Left kidney (tissue), 2 donors: ENCODE data around the gene DENND5B. TPM values are rescaled to one million over a fixed set of nuclear protein-coding genes. Genes with fewer than 3 reads are reported as not detected.
"Not testable (repeated sequence)": the region's sequence is repeated elsewhere in the genome, so short reads cannot be mapped to it uniquely, and the experiment has no call there.

Experiments
- DNase-seq: peaks from one replicate; pipeline ENCODE4 v3.0.0-alpha.2; 2013
- polyA plus RNA-seq: library from polyadenylated mRNA; unstranded; fragments of 120-200 nt; gene quantifications from one replicate; pipeline ENCODE4 v1.2.1, GENCODE V29; 2013; ENCODE audit not compliant: insufficient read length

Gene DENND5B
- polyA plus RNA-seq, 1 donor: 35.9 TPM

DNA sequence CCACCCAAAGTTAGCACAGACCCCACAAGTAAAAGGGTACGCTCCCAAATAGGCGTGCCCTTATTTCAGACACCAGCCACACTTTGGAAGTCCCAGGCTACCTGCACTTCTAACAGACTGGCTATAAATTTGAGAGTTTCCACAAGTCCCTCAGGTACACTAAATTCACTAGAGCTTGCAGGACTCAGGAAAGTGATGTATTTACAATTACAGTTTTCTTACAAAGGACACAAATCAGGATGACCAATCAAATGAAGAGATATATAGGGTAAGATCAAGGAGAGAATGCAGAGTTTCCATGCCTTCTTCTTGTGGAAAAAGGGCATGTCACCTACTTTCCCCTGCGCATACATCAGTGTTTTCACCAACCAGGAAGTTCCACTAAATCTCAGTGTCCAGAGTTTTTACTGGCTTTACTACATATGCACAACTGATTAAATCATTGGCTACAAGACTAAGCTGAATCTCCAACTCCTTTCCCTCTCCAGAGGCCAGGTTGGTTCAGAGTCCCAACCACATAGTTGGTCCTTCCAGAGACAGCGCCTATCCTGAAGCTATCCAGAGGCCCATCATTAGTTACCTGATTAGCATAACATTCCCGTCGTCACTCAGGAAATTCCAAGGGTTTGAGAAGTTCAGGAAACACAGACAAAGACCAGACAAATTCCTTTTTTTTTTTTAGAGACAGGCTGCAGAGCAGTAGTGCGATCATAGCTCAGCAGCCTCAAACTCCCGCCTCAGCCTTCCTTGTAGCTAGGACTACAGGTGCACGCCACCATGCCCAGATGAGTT is 84.2 kb downstream of the DENND5B start:
- no peak for DNase-seq

DNA sequence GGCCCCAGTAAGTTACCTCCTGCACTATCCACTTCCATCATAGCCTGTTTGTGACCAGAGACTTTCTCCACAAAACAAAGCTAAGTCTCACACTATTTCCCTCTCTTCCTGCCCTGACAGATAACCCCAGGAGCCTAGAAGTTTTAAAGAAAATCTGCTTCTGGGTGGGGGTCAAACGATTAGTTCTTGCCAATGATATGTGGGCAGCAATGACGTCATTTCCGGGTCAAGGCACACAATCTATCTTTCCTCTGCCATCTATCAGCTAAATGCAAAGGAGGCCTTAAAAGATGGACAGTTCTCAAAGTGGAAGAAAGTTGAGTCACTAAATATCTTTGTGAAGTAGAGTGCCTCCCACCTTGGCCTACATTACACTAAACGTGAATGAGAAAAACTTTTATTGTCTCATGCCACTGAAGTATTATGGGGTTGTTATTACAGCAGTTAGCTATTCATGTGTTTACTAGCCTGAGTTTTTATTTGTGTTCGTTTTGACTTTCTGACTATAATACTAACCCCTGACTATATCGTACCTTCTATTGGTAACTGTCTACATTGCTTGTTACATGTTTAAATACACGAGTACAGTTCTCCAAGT is 86.2 kb downstream of the DENND5B start:
- DNase-seq: no peak

DNA sequence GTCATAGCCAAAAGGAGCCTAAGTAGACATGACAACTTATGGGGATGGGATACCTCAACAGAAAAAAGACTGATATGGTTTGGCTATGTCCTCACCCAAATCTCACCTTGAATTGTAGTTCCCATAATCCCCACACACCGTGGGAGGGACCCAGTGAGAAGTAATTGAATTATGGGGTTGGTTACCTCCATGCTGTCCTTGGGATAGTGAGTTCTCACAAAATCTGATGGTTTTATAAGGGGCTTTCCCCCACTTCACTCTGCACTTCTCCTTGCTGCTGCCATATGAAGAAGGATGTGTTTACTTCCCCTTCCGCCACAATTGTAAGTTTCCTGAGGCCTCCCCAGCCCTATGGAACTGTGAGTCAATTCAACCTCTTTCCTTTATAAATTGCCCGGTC is 89.9 kb downstream of the DENND5B start:
- not testable (repeated sequence) for DNase-seq

DNA sequence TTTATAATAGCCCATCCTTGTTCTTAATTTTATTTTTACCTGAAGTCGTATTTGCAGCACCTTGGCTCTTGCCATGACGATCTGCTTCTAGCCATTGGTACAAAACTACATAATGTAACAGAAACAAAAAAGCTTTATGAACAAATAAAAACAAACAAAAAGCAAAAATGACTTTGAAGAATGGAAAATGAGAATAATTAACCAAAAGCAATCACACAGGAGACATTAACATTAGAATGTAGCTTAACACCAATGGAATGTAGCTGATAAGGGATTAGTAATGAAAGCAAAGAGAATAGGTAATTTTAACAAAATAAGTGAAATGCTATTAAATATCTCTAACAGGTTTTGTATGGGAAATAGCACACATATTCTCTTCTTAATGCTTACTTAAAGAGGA is 91.4 kb downstream of the DENND5B start:
- DNase-seq: no peak

DNA sequence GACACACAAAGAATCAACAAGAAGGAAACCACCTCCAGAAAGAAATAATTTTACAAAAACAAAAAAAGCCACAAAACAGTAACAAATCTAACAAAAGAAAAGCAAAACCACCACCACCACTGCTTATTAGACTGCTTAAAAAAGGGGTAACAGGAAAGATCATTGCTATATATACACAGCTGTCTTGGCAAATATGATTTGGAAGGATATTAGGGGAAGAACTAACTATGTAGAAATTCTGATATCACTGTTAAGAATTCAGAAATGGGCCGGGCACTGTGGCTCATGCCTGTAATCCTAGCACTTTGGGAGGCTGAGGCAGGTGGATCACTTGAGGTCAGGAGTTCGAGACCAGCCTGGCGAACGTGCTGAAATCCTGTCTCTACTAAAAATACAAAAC is 92.5 kb downstream of the DENND5B start:
- DNase-seq: no peak

DNA sequence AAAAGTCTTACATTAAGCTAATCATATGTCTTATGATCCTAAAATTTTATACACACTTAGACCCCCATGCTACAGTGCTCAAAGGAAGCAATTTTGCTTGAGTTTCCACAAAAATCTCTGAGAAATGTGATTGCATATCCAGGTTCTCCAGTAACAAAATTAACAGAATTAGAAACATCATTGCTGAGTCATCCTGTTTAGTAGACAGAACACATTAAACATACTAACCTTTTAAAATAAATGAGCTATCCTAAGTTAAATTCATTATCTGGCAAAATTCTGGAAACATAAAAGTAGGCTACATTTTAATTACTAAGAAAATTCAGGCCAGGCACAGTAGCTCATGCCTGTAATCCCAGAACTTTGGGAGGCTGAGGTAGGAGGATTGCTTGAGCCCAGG is 94.7 kb downstream of the DENND5B start:
- no peak for DNase-seq

DNA sequence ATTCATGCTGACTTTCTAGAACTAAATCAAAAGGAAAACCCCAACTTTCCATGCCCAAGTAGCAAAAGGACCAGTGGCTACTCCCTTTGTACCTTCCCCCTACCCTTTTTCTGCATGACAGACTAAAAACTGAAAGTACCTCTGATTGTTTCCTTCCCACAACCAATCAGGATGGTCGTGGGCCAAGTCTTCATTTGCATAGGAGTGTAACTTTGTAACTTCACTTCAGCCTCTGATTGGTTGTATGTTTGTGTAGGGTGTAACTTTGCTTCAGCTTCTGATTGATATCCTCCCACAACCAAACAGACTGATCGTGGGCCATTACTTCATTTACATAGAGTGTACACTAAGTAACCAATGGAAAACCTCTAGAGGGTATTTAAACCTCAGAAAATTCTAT is 96.5 kb downstream of the DENND5B start:
- DNase-seq: no peak

DNA sequence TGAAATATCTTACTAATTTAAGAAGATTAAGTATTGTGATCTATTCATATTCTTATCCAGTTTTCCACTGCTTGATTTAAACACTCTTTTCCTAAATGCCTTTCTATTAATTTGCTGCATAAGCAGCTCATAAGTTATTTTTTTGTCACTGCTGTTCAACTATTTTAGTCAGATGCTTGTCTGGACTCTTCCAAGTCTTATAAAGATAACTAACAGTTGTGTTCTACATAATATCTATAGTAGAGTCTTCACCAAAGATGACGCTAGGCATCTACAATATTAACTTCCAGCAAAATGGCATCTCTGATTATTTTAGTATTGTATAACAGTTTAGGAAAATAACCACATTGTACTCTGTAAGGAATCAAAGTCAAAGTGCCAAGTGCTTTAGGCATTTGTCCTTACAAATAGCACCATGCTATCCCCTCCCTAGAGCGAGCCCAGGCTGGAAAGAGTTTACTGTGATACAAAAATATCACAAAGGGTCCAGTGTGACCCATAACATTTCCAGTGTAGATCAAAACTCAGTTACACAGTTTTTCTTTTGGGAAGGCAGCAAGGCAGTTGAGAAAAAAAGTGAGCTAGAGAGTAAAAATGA is 98.2 kb downstream of the DENND5B start:
- DNase-seq: no peak

DNA sequence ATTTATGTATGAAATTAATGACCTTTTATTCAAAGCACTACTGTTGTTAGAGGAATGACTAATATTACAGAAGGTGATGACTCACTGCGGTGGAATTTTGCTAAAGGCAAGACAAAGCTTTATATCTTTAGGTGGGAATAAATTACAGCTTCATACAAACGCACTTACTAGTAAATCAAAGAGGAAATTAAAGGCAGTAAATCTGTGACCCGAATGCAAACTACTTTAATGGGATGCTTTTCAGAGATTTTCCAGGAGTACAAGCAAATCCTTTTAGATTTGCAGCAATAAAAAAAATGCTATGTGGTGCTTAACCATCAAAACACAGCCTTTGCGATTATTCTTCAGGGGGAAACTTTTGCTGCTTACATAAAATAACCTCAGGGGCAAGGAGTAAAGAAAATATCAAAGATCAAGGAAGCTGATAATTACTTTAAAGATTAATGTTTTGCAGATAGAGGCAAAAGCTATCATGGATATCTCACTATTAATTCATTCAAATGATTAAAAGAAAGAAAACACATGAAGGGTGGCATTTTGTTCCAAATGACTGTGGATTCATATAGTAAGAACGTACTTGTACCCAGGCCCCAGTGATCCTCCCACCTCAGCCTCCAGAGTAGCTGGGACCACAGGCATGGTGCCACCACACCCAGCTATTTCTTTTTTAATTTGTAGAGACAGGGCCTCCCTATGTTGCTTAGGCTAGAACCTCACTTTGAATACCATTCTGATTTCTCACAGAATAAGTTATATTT is 98.9 kb downstream of the DENND5B start:
- DNase-seq: peak; percentile 74

DNA sequence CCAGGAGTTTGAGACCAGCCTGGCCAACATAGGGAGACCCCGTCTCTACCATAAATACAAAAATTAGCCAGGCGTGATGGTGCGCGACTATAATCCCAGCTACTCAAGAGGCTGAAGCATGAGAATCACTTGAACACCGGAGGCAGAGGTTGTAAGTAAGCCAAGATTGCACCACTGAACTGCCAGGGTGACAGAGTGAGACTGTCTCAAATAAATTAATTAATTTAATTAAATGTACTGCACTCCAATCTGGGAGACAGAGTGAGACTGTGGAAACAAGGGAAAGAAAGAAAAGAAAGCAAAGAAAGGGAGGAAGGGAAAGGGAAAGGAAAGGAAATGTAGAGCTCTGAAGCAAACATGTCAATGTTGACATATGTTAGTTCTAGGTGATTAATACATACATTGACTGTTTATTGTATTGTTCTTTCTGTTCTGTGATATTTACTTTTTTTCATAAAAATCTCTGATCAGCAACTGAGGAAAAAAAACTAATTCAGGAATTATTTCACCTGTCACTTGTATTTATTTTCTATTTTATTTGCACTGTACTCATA is 99.6 kb downstream of the DENND5B start:
- no peak for DNase-seq

DNA sequence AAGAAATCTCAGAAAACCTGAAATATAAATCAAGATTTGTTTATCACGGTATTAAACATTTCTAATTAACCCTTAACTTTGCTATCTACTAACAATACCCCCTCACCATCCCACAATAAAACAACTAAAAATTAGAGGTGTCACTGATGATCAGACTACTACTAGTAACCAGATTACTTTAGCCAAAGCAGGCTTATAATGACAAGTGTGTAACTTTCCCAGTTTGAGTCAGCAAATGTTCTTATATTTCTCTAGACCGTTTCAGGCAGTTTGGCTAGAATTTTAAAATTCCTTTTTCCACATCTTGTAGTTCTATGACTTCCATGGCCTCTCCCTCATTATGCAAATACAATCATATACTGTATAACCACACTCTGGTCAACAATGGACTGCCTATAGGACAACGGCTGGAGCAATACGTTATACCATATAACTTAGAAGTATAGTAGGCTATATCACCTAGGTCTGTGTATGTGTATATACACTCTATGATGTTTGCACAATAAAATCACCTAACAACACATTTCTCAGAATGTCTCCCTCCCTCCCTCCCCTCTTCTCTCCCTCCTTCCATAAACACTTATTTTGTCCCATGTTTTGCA is 102.1 kb downstream of the DENND5B start:
- no peak for DNase-seq

DNA sequence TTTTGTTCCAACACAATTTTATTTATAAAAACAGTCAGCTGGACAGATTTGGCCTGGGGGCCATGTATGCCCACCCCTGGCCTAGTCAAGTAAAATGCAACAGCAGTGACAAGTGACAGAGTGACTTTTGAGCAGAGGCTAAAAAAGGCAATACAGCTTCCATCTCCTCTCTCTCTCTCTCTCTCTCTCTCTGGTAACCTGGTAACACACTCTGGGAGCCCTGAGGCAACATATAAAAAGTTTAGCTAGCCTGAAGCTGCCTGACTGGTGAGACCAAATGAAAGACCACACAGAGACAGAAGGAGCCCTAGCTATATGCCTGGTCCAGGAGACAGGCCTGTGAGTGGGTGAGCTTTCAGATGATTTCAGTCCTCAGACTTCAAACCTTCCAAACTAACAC is 105.4 kb downstream of the DENND5B start:
- no peak for DNase-seq

DNA sequence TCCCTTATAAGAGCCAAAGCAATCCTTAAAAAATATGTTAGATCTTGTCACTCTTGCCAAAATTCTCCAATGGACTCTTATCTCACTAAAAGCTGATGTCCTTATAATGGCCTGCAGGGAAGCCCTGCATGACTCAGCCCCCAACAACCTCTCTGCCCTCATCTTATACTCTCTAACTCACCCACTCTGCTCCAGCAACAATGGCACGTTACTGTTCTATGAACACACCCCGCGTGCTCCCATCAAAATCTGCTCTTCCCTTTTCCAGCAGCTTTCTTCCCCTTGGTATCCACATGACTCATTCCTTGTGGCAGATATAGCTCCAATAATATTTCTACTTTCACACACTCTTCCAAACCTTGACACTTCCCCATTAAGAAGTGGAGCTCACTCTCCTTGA is 108.1 kb downstream of the DENND5B start:
- DNase-seq: no peak

DNA sequence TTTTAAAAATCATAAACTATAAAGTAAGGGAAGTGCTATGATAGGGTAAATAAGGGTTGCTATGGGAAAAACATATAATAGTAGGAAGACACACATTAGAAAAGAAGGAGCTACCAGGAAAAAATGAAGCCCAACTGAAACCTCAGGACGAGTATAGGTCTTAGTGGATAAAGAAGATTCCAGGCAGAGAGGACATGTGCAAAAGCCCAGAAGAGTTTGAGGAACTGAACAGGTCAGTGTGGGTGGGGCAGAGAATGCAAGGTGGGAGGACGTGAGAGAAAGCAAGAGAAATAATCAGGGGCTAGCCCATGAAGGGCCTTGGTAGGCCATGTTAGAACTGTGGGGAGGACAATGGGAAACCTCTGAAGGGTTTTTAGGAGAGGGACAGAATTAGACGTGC is 109.5 kb downstream of the DENND5B start:
- no peak for DNase-seq

DNA sequence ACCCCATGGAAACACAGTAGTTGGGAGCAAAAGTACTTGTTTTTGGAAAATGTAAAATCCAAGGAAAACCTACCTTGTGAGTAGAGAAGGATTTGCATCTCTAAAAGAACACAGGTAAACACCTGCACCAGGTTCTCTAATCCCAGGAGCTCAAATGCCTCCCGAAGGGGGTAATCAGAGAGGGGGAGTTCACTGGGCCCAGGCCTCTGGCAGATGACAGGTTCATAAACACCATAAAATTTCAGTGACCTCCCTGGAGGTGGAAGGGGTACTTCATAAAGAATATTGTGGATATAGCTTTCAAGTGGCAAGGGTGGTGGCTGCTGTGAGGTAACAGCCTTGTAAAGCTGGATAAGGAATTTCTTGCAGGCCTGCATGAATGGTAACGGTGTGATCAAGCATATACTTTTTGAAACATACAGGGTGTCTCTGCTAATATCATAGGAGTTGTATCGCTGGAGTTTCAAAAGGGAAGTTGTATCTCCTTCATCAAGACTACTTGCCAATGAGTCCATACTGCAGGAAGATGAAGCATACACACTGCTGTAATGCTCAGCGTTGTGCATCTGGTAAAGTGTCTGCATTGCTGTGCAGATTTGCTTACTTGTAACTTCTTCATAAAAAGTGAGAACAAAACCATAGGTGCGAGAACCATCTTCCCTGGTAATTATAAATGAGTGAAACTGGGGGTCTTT is 111.3 kb downstream of the DENND5B start:
- no peak for DNase-seq

DNA sequence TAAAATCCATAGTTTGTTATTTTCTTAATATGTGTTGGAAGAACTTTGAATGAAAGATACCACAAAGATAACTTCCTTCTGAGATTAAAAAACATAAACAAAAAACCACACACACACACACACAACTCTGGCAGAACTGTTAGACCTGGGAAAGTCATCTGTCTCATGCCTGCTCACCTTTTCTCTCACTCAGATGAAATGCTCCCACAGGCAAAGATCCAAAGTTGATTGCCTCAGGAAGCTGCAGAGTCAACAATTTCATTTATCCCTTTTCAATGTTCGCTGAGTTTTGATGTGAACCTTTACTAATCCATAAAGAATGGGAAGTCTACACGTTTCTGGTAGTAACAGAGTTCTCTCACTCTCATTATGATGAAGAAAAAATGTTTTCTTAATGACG is 112.0 kb downstream of the DENND5B start:
- DNase-seq: no peak

DNA sequence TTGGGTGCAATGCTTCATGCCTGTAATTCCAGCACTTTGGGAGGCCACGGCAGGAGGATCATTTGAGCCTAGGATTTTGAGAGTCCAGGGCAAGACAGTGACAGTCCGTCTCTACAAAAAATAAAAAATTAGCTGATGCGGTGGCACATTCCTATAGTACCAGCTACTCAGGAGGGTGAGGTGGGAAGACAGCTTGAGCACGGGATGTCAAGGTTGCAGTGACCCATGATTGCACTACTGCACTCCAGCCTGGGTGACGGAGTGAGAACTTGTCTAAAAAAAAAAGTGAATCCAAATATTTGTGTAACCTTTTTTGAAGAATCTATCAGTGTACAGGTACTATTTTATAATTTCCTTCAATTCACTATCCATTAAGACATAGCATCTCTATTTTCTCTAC is 112.5 kb downstream of the DENND5B start:
- DNase-seq: no peak

DNA sequence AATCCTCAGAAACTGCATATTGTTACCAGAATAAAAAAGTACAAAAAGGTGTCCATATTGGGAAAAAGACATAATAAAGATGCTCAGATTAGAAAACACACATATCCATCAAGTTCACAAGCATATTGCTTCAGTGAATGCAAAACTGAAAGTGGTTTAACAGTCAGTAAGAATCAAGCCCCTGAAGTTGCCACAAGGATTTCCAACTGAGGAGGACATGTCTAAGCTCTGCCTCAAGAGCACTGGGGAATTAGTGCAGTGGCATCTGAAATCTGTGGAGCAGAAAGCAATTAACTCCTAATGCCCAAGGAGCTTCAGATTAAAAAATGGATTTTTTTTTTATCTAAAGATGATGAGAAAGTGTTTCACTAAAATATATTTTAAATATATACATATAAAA is 113.2 kb downstream of the DENND5B start:
- no peak for DNase-seq

DNA sequence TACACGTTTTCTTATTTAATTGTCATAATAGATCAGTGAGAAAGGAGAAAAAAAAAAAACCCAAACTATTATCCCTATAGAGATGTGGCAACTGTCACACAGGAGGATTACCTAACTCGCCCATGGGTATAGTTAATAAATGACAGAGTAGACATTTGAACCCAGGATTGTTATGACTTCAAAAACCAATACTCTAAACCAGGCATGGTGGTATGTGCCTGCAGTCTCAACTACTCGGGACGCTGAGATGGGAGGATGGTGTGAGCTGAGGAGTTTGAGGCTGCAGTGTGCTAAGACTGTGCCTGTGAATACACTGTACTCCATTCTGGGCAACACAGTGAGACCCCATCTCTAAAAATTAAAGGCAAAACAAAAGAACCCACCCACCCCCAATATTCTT is 114.5 kb downstream of the DENND5B start:
- no peak for DNase-seq

DNA sequence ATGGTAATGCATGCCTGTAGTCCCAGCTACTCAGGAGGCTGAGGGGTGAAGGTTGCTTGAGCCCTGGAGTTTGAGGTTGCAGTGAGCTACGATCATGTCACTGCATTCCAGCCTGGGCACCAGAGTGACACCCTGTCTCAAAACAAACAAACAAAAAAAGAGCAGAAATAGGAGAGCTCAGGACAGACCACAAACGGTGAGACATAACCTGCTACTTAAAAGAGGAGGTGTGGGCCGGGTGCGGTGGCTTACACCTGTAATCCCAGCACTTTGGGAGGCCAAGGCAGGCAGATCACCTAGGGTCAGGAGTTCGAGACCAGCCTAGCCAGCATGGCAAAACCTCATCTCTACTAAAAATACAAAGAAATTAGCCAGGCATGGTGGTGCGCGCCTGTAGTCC is 115.3 kb downstream of the DENND5B start:
- not testable (repeated sequence) for DNase-seq

DNA sequence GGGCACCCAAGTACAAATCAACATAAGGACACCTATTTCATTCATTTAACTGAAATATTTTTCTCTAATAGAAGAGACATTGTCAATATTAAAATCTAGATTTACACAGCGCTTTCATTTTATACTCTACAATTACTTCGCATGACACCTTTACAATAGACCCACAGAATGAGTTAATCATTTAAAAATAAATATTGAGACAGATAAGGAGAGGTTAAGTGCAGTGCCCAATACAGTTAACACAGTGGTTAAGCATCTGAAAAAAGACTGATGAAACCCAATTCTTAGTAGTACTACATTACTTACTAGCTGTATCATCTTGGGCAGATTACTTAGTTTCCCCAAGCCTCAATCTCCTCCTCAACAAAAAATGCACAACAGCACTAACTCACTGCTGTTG is 116.2 kb downstream of the DENND5B start:
- no peak for DNase-seq

DNA sequence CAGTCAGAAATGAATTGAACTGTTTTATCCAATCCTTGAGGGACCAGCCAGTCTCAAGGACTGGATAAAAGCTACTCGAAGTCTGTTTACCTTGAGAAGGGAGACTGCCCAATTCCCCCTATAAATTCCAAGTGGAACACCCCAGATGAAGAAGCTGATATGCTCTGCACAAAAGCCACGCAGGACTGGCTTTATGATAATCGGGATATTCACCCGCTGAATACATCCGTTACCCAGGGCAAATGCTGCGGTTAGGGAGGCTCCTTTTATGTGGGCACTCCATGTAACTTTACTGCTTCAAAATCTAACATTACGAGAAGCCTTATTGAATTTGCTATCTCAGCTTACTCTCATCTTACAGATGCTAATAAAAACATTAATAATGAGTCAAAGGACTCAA is 119.1 kb downstream of the DENND5B start:
- DNase-seq: no peak
